ENCODE measurements around the gene RBM12.

The RBM12 gene

GRCh38 chr20:35653893-35654292, 10.8 kb downstream of the RBM12 start:
- no peak for DNase-seq (ENCODE audit: low read depth)

- no peak for DNase-seq (ENCODE audit: low read depth)
These were observed 11.3 kb downstream of the RBM12 start for GRCh38 chr20:35653430-35653734.

GRCh38 chr20:35652641-35653429, 11.9 kb downstream of the RBM12 start:
- DNase-seq (ENCODE audit: low read depth) = no peak

GRCh38 chr20:35651958-35652357, 12.7 kb downstream of the RBM12 start:
- DNase-seq (ENCODE audit: low read depth) = no peak

- no peak for DNase-seq (ENCODE audit: low read depth)
These were observed 14.1 kb downstream of the RBM12 start for GRCh38 chr20:35650632-35651031.

- no peak for DNase-seq (ENCODE audit: low read depth)
These were observed 15.9 kb downstream of the RBM12 start for GRCh38 chr20:35648836-35649235.

GRCh38 chr20:35644806-35645205, 19.9 kb downstream of the RBM12 start:
- no peak for DNase-seq (ENCODE audit: low read depth)

- no peak for DNase-seq (ENCODE audit: low read depth)
These were observed 21.7 kb downstream of the RBM12 start for GRCh38 chr20:35643045-35643444.

GRCh38 chr20:35641743-35642142, 23.0 kb downstream of the RBM12 start:
- DNase-seq (ENCODE audit: low read depth) = no peak

- DNase-seq (ENCODE audit: low read depth) = no peak
These were observed 24.0 kb downstream of the RBM12 start for GRCh38 chr20:35640724-35641123.

- DNase-seq (ENCODE audit: low read depth) = no peak
These were observed 25.9 kb downstream of the RBM12 start for GRCh38 chr20:35638751-35639150.

GRCh38 chr20:35637276-35637675, 27.4 kb downstream of the RBM12 start:
- no peak for DNase-seq (ENCODE audit: low read depth)

GRCh38 chr20:35636095-35636494, 28.6 kb downstream of the RBM12 start:
- DNase-seq (ENCODE audit: low read depth) = no peak

- DNase-seq (ENCODE audit: low read depth) = no peak
These were observed 29.0 kb downstream of the RBM12 start for GRCh38 chr20:35635652-35636051.

- no peak for DNase-seq (ENCODE audit: low read depth)
These were observed 32.1 kb downstream of the RBM12 start for GRCh38 chr20:35632539-35633115.

- no peak for DNase-seq (ENCODE audit: low read depth)
These were observed 34.1 kb downstream of the RBM12 start for GRCh38 chr20:35630636-35631035.

- no peak for DNase-seq (ENCODE audit: low read depth)
These were observed 35.1 kb downstream of the RBM12 start for GRCh38 chr20:35629427-35630145.

GRCh38 chr20:35627121-35627520, 37.6 kb downstream of the RBM12 start:
- no peak for DNase-seq (ENCODE audit: low read depth)

- no peak for DNase-seq (ENCODE audit: low read depth)
These were observed 38.2 kb downstream of the RBM12 start for GRCh38 chr20:35626386-35627001.

GRCh38 chr20:35625584-35626385, 38.9 kb downstream of the RBM12 start:
- no peak for DNase-seq (ENCODE audit: low read depth)

GRCh38 chr20:35621560-35621946, 43.1 kb downstream of the RBM12 start:
- DNase-seq (ENCODE audit: low read depth) = no peak
